Left colon (tissue), 2 donors: ENCODE data around the gene TBC1D22A. TPM values are rescaled to one million over a fixed set of nuclear protein-coding genes. Genes with fewer than 3 reads are reported as not detected.
"Not testable (repeated sequence)": the region's sequence is repeated elsewhere in the genome, so short reads cannot be mapped to it uniquely, and the experiment has no call there.

Experiments
- ATAC-seq: fragments of 200-7000 bp; cut with Tn5 transposase; one replicate; pipeline ENCODE4 v1.9.1; 2020; ENCODE audit warnings: mild to moderate bottlenecking, moderate library complexity
- DNase-seq, 2 donors: peaks; one replicate each; pipeline ENCODE4 v3.0.0-alpha.2; 2020
- intact Hi-C, 2 donors: fragments of 100-400 bp; cut with DNase I in 1 of 2; cut with micrococcal nuclease in 1 of 2; formaldehyde crosslinking; loops; one replicate each; pipeline versions ENCODE4 v1.11.2 to v1.14.0; 2022; cut with DNase I, micrococcal nuclease
- long read RNA-seq: library from polyadenylated mRNA; unstranded; transcript quantifications from one replicate; pipeline ENCODE4 v2.0.0, GENCODE V29; 2021
- total RNA-seq, 2 donors: library from RNA; stranded (reverse); fragmentation: NEBNext Ultra II Directional; extraction: Animal tissue kit (Norgen Biotek cat#: 25700); gene quantifications; one replicate each; pipeline ENCODE4 v1.2.1, GENCODE V29; 2021
- donor health status: DM: no; HTN: no; CAD: no.
- donor health status: DM: yes; HTN: yes; CAD: no.

TBC1D22A gene
- 10 to 100 TPM; 40.7 to 45.2 TPM for total RNA-seq
- long read RNA-seq, transcript TBC1D22A-201 (13 exons, 3,787 nt) = major isoform, 41 of 79 reads
- long read RNA-seq, partial matches to known transcripts = 25 of 79 reads
- long read RNA-seq, other reads (novel, unspliced or antisense) = 13 of 79 reads

DNA sequence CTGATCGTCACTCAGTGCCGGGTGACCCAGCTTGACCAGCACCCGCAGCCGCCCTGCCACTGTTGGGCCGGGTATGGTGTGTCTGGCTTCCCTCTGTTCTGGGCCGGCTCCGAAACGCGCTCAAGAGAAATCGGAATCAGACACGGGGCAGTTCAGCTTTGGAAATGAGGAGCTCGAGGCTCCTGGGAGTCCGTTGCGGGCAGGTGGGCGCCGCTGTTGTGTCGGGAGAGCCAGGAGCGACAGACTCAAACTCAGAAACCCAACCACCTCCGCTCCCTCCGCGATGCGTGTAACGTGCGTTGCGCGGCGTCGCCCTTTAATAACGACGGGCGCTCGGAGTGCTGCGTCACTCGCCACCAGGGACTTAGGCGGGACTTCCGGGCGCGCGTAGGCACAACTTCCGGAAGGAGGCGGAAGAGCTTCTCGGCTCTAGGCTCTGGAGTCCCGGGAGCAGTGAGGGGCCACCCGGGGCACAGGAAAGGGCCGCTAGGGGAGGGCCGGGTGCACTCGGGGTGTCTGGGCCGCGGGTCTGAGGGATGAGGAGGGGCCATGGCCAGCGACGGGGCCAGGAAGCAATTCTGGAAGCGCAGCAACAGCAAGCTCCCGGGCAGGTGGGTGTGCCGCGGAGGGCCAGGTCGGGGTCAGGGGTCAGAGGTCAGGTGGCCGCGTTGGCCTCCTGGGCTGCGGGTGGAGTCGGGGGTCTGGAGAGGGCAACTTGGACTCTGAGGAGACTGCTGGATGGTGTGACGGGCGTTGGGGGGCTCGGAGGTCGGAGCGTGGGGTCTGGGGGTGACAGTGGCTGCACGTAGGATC is at the start of gene TBC1D22A:
TSS of gene TBC1D22A (plus strand) at position 413 of the 813 bp plus-strand sequence. CDS start at position 550, 137 bp downstream.
- ATAC-seq (peak; percentile 83), DNase-seq (peak; percentile 93 to 98)
- intact Hi-C loops = no loop called here

GRCh38 chr22:46714550-46714949 is 47.9 kb upstream of the TBC1D22A start:
- DNase-seq (no peak), ATAC-seq (no peak)
- intact Hi-C loops = no loop called here

GRCh38 chr22:46719921-46720320 is 42.5 kb upstream of the TBC1D22A start:
- no peak for ATAC-seq
- intact Hi-C loops = no loop called here
- no peak for DNase-seq

- peak; percentile 60 for ATAC-seq
- DNase-seq = no peak
- intact Hi-C loops = no loop called here
Observed at GRCh38 chr22:46721501-46722085, 40.9 kb upstream of the TBC1D22A start.

GRCh38 chr22:46723882-46724281 is 38.6 kb upstream of the TBC1D22A start:
- intact Hi-C loops = no loop called here
- no peak for DNase-seq
- no peak for ATAC-seq

DNA sequence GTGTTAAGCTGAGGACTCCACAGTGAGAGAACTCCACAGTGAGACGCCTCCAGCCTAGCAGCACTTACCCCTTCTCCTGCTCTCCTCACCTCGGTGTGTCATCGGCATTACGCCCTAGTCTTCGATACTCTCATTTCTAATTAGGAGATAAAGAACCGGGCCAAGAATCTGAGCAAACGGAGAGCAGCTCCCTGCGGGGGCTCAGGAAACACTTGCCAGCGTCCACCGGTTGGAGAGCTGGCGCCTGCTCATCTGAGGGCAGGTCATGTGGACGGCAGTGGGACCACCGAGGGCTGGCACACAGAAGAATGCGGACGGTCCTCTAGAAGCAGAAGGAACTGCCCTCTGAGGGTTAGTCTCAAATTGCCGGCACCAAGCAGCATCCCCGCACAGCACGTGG is 37.4 kb upstream of the TBC1D22A start:
- ATAC-seq = no peak
- intact Hi-C loops = no loop called here
- no peak for DNase-seq

DNA sequence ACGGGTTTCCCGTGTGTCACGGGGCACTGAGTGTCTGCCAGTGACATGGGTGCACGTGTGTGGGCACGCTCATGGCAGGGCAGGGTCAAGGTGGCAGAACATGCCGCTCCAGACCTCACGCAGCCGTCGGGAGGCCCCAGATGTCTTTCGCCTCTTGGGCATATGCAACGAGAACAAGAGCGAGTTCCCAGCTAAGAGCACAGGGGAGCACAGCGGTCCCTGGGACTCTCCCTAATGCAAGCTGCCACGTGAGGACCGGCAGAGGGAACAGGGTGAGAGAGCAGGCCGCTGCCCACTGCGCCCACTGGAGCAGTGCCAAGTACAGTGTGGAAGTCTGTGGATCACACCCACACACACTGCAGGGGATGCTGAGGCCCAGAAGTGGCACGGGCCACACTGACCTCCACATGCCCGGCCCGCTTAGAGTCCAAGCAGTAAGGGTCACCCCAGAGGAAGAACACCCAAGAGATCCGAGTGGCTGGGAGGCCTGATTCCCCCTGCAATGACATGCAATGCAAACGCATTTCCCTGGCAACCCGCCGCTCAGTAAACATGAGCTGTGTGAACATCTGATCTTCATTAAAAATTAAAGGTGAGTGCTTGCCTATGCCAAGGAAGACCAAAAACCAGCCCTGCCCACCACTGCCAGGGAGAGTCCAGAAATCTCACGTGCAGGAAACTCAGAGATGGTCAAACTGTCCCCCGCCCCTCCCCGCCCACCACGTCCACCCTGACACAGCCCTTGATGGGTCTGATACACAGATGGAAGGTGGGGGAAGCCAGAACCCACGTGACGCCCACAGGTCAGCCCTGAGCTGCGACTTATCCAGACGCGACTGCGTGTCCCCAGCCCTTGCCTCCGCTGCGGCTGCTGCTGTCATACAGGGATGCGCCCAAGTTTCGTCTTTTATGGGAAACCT is 36.1 kb upstream of the TBC1D22A start:
- ATAC-seq (peak; percentile 34), DNase-seq (no peak)
- intact Hi-C loops = no loop called here

- intact Hi-C loops = no loop called here
- no peak for DNase-seq
- no peak for ATAC-seq
Observed at GRCh38 chr22:46726986-46727317, 35.5 kb upstream of the TBC1D22A start.

GRCh38 chr22:46727813-46728364 is 34.6 kb upstream of the TBC1D22A start:
- intact Hi-C loops = no loop called here
- ATAC-seq (no peak), DNase-seq (no peak)

GRCh38 chr22:46728470-46728869 is 34.0 kb upstream of the TBC1D22A start:
- intact Hi-C loops = no loop called here
- ATAC-seq (no peak), DNase-seq (no peak)

DNA sequence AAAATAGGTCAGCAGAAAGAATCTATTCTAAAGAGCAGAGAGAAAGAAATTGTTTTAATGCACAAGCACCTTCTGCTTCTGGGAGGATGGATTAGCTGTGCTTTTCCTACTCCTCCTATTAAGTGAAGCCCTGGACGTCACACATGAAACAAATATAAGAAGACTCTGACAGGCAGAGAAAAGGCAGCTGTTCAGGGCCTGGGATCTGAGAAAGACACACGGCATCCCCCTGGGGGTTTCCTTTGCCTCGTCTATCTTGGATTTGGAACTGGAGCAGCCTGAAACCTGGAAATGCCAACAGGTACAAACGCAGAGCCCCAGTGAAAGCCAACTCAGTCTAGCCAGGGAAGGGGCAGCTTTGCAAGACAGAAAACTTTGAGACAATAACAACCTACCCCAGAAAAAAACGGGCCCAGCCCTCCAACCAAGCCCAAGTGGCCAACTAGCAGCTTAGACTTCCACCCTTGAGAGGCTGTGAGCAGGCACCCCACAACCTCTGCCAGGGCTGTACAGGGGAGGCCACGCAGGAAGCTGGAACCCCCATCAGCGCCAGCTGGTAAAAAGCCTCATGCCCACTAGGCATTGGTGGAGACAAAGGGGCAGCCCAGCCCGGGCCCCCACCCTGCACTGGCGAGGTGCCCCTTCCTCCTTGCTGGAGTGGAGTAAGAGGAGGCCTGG is 31.7 kb upstream of the TBC1D22A start:
- DNase-seq = no peak
- intact Hi-C loops = no loop called here
- no peak for ATAC-seq

DNA sequence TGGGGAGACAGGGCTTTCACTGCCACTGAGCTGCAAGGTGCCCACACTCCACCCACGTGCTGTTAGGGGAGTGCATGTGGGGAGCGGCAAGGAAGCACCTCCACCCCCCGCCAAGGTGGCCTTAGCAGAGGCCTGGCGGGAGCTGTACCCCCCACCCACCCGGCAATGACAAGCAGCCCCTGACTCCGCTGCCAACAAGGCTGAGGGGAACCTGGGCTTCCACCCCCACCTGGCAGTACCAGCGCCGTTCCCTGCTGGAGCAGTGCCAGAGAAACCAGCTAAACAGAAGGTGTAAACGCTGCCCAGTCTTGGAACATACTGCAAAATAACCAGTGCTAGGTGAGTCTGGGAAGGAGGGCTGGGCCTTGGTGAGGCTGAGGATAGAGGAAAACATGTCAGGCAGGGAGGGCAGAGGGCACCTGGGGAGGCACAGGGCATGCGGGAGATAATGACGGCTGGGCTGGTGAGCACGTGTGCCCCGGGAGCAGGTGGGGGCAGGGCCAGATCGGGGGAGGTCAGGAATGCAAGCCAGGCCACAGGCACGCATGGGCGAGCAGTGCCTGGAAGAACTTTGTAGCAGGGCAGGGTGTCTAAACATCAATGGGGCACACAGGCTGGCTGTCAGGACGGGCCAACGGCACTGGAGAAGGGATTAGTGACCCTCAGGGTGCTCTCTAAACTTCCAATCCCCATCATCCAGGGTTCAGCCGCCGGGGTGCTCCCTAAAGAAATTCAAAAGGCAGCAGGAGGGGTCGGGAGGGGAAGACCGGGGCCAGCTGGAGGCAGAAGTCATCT is 31.0 kb upstream of the TBC1D22A start:
- DNase-seq (peak; percentile 79 to 86), ATAC-seq (peak; percentile 82)
- intact Hi-C loops = no loop called here

DNA sequence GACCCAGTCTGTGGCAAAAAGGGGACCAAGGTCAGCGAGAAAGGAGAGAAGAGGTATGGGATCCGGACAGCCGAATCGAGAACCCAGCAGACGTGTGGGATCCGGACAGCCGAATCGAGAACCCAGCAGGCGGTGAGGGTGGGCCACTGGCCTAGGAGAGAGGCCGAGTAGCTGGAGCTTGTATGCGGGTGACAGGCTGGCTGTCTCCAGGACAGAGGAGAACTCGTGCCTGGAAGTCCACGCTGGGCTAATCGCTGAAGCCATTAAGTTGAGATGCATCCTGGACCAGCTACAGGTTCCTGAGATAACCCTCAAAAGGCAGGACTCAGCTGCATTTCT is 30.4 kb upstream of the TBC1D22A start:
- intact Hi-C loops = no loop called here
- DNase-seq = peak in 1 of 2 donors; percentile 14
- ATAC-seq = no peak

GRCh38 chr22:46732513-46732912 is 29.9 kb upstream of the TBC1D22A start:
- ATAC-seq (no peak), DNase-seq (no peak)
- intact Hi-C loops = no loop called here

DNA sequence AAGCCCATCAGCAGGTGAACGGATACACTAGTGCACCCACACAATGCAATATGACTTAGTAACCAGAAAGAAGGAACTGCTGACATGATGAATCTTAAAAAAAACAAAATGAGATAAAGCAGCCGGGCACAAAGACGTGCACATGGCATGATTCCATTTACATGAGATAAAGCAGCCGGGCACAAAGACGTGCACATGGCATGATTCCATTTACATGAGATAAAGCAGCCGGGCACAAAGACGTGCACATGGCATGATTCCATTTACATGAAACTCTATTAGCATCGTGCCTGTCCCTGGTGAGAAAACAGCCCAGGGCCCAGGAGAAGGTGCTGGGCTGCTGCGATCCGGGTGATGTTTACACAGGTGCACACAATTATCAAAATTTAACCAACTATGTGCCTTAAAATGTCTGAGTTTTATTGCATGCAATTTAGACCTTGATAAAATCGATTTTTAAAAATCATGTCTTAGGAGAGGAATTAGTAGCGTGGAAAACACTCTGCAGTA is 28.2 kb upstream of the TBC1D22A start:
- not testable (repeated sequence) for DNase-seq

GRCh38 chr22:46734830-46735453 is 27.5 kb upstream of the TBC1D22A start:
- DNase-seq = peak in 1 of 2 donors; percentile 65
- intact Hi-C loops = no loop called here
- no peak for ATAC-seq

More for the DNA sequence above, 28.2 kb upstream of the TBC1D22A start:
- ATAC-seq, intact Hi-C loops: not testable (repeated sequence)
